ENCODE results near the gene PRDM5. TPM values are rescaled to one million over a fixed set of nuclear protein-coding genes. Genes with fewer than 3 reads are reported as not detected.

Gene PRDM5
- total RNA-seq, 1 experiment from 2014 or later = 31.4 TPM

GRCh38 chr4:120722655-120723054 lies 199.9 kb downstream of the PRDM5 start:
- Histone ChIP-seq H3K36me3 (no peaks in the 10 kb centered on the region), H3K4me3 (no peak overlapping the region), H3K27ac (no peak overlapping the region), H3K27me3 (no peaks in the 10 kb centered on the region), H3K9me3 (replicated peaks) (no peaks in the 10 kb centered on the region), H3K4me1 (peaks cover 8% of the 10 kb centered on the region)
- DNase-seq = no peak

- Histone ChIP-seq H3K36me3 (no peaks in the 10 kb centered on the region), H3K4me1 (peaks cover 6% of the 10 kb centered on the region), H3K4me3 (no peak overlapping the region), H3K9me3 (replicated peaks) (no peaks in the 10 kb centered on the region), H3K27ac (no peak overlapping the region), H3K27me3 (no peaks in the 10 kb centered on the region)
- DNase-seq = no peak
Observed at GRCh38 chr4:120720354-120720934, 202.1 kb downstream of the PRDM5 start.

GRCh38 chr4:120718979-120719566 lies 203.5 kb downstream of the PRDM5 start:
- Histone ChIP-seq H3K36me3 (no peaks in the 10 kb centered on the region), H3K4me1 (peaks cover 3% of the 10 kb centered on the region), H3K27me3 (no peaks in the 10 kb centered on the region), H3K4me3 (no peak overlapping the region), H3K9me3 (replicated peaks) (no peaks in the 10 kb centered on the region), H3K27ac (no peak overlapping the region)
- peak; percentile 37 to 67 for DNase-seq

GRCh38 chr4:120716346-120716745 lies 206.2 kb downstream of the PRDM5 start:
- Histone ChIP-seq H3K4me1 (peaks cover 3% of the 10 kb centered on the region), H3K4me3 (no peak overlapping the region), H3K9me3 (replicated peaks) (no peaks in the 10 kb centered on the region), H3K27ac (no peak overlapping the region), H3K36me3 (no peaks in the 10 kb centered on the region), H3K27me3 (no peaks in the 10 kb centered on the region)
- peak; percentile 11 to 63 for DNase-seq

- no peaks in the 10 kb centered on the region for H3K36me3 ChIP-seq
Observed at GRCh38 chr4:120714417-120715010, 208.0 kb downstream of the PRDM5 start.

GRCh38 chr4:120709991-120710390 lies 212.5 kb downstream of the PRDM5 start:
- DNase-seq = no peak
- H3K4me3 ChIP-seq = no peak overlapping the region
- no peaks in the 10 kb centered on the region for H3K4me1 ChIP-seq
- 0 out of 2 replicates have a peak, but pooled peaks cover 2% of the 10 kb centered on the region for H3K36me3 ChIP-seq
- H3K9me3 ChIP-seq (replicated peaks) = no peaks in the 10 kb centered on the region
- H3K27ac ChIP-seq = no peak overlapping the region
- no peaks in the 10 kb centered on the region for H3K27me3 ChIP-seq

More at GRCh38 chr4:120714417-120715010, 208.0 kb downstream of the PRDM5 start:
- no peaks in the 10 kb centered on the region for H3K9me3 ChIP-seq (replicated peaks)
- no peak for DNase-seq
- H3K4me1 ChIP-seq = peaks cover 3% of the 10 kb centered on the region
- no peak overlapping the region for H3K27ac ChIP-seq
- no peaks in the 10 kb centered on the region for H3K27me3 ChIP-seq
- no peak overlapping the region for H3K4me3 ChIP-seq

GRCh38 chr4:120704538-120704937 lies 218.0 kb downstream of the PRDM5 start:
- Histone ChIP-seq H3K9me3 (replicated peaks) (no peaks in the 10 kb centered on the region), H3K4me3 (no peak overlapping the region), H3K27ac (no peak overlapping the region), H3K36me3 (0 out of 2 replicates have a peak, but pooled peaks cover 2% of the 10 kb centered on the region), H3K27me3 (no peaks in the 10 kb centered on the region), H3K4me1 (no peaks in the 10 kb centered on the region)
- DNase-seq = no peak

- H3K4me3 ChIP-seq = no peak overlapping the region
- H3K36me3 ChIP-seq = 0 out of 2 replicates have a peak, but pooled peaks cover 2% of the 10 kb centered on the region
- no peaks in the 10 kb centered on the region for H3K9me3 ChIP-seq (replicated peaks)
- no peak overlapping the region for H3K27ac ChIP-seq
- no peaks in the 10 kb centered on the region for H3K4me1 ChIP-seq
- no peaks in the 10 kb centered on the region for H3K27me3 ChIP-seq
- DNase-seq = no peak
Observed at GRCh38 chr4:120703908-120704307, 218.6 kb downstream of the PRDM5 start.

- Histone ChIP-seq H3K36me3 (no peaks in the 10 kb centered on the region), H3K9me3 (replicated peaks) (no peaks in the 10 kb centered on the region), H3K27ac (no peak overlapping the region), H3K4me1 (0 out of 2 replicates have a peak, but pooled peaks cover 3% of the 10 kb centered on the region), H3K27me3 (no peaks in the 10 kb centered on the region), H3K4me3 (no peak overlapping the region)
- no peak for DNase-seq
Observed at GRCh38 chr4:120699354-120699753, 223.2 kb downstream of the PRDM5 start.

GRCh38 chr4:120694973-120695372 lies 227.6 kb downstream of the PRDM5 start:
- H3K36me3 ChIP-seq = no peaks in the 10 kb centered on the region
- no peaks in the 10 kb centered on the region for H3K9me3 ChIP-seq (replicated peaks)
- DNase-seq = peak; percentile 14 to 58
- H3K27ac ChIP-seq = no peak overlapping the region
- no peaks in the 10 kb centered on the region for H3K27me3 ChIP-seq
- peaks cover 5% of the 10 kb centered on the region; the same call in 1 of the 2 replicates for H3K4me1 ChIP-seq
- no peak overlapping the region for H3K4me3 ChIP-seq

GRCh38 chr4:120693816-120694215 lies 228.7 kb downstream of the PRDM5 start:
- Histone ChIP-seq H3K4me1 (peaks cover 5% of the 10 kb centered on the region; the same call in 1 of the 2 replicates), H3K4me3 (no peak overlapping the region), H3K36me3 (no peaks in the 10 kb centered on the region), H3K9me3 (replicated peaks) (no peaks in the 10 kb centered on the region), H3K27ac (no peak overlapping the region), H3K27me3 (no peaks in the 10 kb centered on the region)
- no peak for DNase-seq

- Histone ChIP-seq H3K4me3 (no peak overlapping the region), H3K4me1 (peaks cover 5% of the 10 kb centered on the region; the same call in 1 of the 2 replicates), H3K9me3 (replicated peaks) (no peaks in the 10 kb centered on the region), H3K36me3 (no peaks in the 10 kb centered on the region), H3K27ac (no peak overlapping the region), H3K27me3 (no peaks in the 10 kb centered on the region)
- DNase-seq = peak in 1 of 2 experiments; percentile 38
Observed at GRCh38 chr4:120692964-120693363, 229.6 kb downstream of the PRDM5 start.

- Histone ChIP-seq H3K9me3 (replicated peaks) (no peaks in the 10 kb centered on the region), H3K4me3 (no peak overlapping the region), H3K27me3 (no peaks in the 10 kb centered on the region), H3K36me3 (no peaks in the 10 kb centered on the region), H3K27ac (no peak overlapping the region), H3K4me1 (peaks cover 5% of the 10 kb centered on the region; the same call in 1 of the 2 replicates)
- no peak for DNase-seq
Observed at GRCh38 chr4:120691536-120691935, 231.0 kb downstream of the PRDM5 start.

- Histone ChIP-seq H3K4me3 (no peak overlapping the region), H3K27me3 (no peaks in the 10 kb centered on the region), H3K9me3 (replicated peaks) (no peaks in the 10 kb centered on the region), H3K36me3 (no peaks in the 10 kb centered on the region), H3K27ac (no peak overlapping the region), H3K4me1 (peaks cover 5% of the 10 kb centered on the region; the same call in 1 of the 2 replicates)
- no peak for DNase-seq
Observed at GRCh38 chr4:120691106-120691505, 231.4 kb downstream of the PRDM5 start.

GRCh38 chr4:120688791-120689190 lies 233.7 kb downstream of the PRDM5 start:
- H3K36me3 ChIP-seq = no peaks in the 10 kb centered on the region
- no peak for DNase-seq
- no peak overlapping the region for H3K27ac ChIP-seq
- H3K4me1 ChIP-seq = peaks cover 3% of the 10 kb centered on the region; the same call in 1 of the 2 replicates
- no peaks in the 10 kb centered on the region for H3K9me3 ChIP-seq (replicated peaks)
- no peak overlapping the region for H3K4me3 ChIP-seq
- H3K27me3 ChIP-seq = no peaks in the 10 kb centered on the region
